ENCODE measurements around the gene TCHHL1.

- no peak for TF ChIP-seq ZKSCAN1 (IDR thresholded peaks at IDR 0.05; ENCODE audit: low read depth, low read length)
- no peak for TF ChIP-seq UBTF (IDR thresholded peaks at IDR 0.05; ENCODE audit: borderline replicate concordance in 1 of 2, low read depth in 2 of 2, low read length in 2 of 2)
- TF ChIP-seq EZH2 (IDR thresholded peaks at IDR 0.05; ENCODE audit: borderline replicate concordance, low read depth, low read length) = no peak
- TF ChIP-seq BDP1 (IDR thresholded peaks at IDR 0.05; ENCODE audit: insufficient read depth, insufficient read length) = no peak
- no peak for TF ChIP-seq KDM2B (CRISPR knock-in tag; IDR thresholded peaks at IDR 0.05)
- TF ChIP-seq SIN3A (IDR thresholded peaks at IDR 0.05; ENCODE audit: borderline replicate concordance in 2 of 2, control insufficient read depth in 1 of 2, low read depth in 2 of 2, low read length in 2 of 2) = no peak
Observed at GRCh38 chr1:152112885-152113432, 24.1 kb upstream of the TCHHL1 start.
